CMK (cell line): ENCODE results near the gene CHI3L1.

Experiments used
- DNase-seq: peaks from one replicate; pipeline ENCODE4 v3.0.0-alpha.2; 2010; ENCODE audit warnings: low read depth

Gene CHI3L1

DNA sequence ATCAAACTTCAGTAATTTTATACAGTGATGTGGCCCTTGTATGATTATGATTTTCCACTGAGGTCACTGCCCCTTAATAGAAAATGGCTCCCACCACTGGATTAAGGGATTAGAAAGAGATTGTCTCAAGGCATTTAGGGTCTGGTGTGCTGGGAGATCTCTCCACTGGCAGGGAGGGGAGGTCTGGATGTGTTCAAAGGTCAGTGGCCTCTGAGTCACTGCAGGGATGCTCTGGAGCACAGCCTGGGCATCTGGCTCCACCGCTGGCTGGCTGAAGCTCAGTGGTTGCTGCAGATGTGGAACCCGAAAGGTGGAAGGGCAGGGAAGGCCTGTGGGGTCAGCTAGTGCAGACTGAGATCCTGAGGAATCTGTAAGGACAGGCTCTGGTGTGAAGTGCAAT lies 18.3 kb upstream of the CHI3L1 start:
- no peak for DNase-seq

DNA sequence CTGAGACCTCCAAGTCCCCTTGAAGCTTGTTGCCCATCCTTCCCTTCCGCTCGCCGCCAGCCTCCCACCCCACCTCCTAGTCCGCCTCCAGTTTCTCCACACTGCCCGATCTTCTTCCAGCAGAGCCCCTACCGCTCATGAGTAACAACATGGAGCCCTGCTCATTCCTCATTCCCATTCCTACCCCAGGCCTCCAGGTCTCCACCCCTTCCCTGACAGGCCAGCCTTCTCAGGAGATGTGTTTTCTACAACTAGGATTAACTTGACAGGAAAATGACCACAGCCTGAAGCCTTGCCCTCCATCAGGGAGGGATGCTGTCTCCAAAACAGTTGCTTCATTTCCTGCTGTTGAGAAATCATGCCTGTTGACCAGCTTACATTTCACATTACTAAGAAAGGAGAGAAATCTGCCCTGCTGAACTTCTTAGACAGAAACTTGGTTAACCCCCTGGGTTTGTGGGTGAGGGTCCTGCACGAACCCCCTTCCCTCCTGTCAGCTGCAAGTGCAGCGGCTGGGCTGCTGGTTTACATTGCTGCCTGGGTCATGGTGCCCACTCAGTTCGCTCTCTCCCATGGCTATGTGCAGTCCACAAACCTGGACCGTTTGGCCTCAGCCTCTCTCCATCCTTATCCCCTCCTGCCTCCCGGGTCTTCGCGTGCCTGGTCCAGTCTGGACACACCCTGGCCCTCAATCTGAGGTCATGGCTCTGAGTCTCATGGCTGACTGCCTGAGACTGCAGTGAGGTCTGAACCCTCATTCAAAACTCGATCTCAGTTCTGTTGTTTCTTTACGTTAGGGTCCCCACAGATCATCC lies 16.1 kb upstream of the CHI3L1 start:
- DNase-seq = no peak

DNA sequence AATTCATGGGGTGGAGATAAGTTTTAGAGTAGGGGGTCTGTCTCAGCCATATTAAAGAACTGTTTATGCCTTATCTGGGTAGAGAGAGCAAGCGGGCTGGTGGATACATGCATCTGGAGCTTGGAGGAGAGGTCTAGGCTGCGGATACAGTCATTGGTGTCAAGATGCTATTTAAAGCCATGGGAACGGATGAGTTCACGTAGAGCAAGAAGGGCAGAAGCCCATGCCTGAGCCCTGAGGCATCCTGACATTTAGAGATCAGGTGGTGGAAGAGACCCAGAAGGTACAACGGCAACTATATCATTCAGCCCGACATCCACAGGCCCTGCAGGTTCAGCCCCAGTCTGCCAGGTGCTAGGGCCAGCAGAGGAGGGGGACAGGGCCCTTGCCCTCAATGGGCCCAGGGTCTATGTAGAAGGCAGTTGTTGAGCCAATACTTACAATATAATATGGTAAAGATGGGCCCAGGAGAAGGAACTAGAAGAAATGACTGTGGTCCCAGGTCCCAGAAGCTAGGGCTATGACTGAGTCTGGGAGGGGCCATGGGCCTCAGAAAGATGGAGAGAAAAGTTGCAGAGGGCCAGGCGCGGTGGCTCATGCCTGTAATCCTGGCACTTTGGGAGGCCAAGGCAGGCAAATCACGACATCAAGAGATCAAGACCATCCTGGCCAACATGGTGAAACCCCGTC lies 15.2 kb upstream of the CHI3L1 start:
- DNase-seq = no peak

DNA sequence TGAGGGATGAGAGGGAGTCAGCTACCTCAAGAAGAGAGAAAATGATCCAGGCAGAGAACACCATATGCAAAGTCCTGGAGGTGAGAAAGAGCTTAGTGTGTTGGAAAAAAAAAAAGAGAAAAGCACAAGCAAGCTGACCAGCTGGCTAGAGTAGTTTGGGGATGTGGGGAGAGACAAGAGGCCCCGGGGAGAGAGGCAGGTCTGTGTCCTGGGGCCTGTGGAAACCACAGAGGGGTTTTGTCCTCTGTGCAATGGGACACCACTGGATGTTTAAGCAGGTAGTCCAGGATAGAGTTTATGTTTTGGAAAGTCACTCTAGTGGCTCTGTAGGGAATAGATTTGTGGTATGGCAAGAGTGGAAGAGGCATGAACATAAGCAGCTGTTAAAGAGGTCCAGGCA lies 14.4 kb upstream of the CHI3L1 start:
- no peak for DNase-seq

DNA sequence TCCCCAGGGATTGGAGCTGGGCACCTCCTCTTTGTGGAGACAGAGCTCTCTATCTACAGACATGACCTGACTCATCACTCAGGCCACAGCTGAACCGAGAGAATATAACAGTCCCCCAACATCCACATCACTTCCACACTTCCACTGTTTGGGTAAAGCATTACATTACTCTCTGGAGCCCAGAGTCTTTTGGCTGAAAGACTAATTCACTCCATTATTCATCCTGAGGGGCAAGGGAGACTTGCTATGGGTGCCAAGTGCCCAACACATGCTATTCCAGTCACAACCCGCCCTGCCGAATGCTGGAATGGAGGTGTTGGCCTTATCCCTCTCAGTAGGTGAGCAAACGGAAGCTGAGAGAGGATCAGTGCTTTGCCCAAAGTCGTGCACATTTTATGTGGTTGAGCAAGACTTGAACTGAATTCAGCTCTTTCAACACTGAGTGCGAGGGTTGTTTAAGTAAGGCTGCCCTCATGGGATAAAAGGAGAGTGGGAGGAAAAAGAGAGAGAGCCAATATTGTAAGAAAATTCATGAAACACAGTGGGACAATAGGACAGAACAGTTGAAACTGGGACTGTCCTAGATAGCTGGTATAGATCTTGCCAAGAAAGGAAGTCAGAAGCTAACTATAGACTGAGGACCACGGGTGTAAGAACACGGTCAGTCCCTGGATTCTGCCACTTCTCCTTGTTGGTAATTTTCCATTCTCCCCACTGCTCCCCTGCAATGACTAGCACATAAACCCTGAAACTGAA lies 13.5 kb upstream of the CHI3L1 start:
- no peak for DNase-seq

DNA sequence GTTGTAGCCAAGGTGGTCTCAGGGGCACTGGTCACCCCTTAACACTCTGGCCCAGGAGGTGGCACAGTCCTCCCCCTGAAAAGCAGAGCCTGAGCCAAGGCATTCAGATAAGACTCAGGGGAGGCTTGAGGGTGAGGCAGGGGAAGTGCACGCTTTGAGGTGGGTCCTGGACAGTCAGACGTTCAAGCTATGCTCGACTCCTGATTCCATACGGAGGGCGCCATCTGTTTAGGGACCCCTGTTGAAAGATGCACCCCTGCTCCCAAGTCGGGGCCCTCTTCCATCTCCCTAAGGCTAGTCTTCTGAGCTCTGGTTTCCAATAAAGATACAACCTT lies 12.9 kb upstream of the CHI3L1 start:
- no peak for DNase-seq

DNA sequence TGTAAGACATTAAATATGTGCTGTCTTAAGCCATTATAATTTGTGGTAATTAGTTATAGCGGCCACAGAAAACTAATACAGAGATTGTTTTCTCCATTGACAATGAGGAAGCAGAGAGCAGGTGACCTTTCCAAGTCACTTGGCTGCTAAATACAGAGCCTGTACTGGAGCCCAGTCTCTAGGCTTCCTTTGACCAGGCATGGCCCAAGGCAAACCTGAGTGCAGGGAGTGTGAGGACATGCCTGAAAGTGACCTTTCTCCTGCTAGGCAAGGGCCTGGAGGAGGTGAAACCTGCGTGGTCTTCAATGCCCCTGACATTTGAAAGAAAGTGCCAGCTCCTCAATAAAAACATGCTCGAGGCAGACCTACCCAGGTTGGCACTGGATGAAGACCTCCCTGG lies 12.5 kb upstream of the CHI3L1 start:
- no peak for DNase-seq

DNA sequence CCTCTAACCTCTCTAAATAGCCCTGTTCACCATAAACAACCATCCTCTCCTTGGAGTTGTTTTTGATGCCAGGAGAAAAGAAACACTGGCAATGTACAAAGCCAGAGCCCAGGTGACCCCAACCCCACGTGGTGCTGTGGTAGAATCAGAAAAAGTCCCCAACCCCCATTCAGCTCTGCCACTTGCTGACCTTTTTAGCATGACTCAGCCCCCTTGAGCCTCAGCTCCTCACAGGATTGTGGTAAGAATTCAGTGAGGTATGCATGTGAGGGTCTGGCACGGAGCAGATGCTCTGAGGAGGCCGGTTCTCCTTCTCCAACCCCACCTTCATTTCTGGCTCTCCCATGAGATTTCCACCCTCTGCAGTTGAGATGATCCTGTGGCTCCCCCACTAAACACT lies 11.1 kb upstream of the CHI3L1 start:
- DNase-seq = no peak

DNA sequence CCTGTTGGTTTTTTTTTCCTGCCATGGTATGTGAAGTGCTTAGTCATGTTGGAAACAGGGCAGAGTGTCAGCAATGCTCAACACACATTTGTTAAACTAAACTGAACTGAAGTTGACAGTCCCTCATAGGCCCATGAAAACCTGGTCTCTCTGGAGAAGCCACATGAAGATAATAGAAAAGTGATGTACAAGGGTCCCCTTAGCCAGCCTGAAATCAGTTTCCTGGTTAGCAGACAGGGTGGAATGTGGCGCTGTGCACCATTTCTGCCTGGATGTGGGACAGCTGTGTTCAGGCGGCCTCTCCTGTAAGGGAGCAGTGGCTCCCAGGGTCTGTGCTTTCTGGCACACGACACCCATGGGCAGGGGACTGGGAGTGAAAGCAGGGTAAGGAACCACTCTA lies 9.9 kb upstream of the CHI3L1 start:
- no peak for DNase-seq

DNA sequence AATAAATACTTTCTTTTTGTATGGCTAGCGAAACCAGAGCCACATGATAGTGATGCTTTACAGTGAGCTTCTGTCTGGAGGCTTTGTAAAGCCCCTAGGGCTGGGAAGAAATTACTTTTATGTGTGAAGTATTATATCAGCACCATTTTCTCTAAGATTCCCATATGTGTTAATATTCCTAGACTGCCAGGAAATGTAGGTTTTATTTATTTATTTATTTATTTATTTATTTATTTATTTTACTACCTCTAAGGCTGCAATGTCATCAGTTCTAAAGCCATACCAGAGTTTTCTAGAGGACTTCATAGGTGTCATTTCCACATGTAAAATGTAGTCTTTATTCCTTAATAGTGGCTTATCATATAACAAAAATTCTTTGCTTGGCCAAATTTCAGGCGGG lies 4.4 kb upstream of the CHI3L1 start:
- no peak for DNase-seq

DNA sequence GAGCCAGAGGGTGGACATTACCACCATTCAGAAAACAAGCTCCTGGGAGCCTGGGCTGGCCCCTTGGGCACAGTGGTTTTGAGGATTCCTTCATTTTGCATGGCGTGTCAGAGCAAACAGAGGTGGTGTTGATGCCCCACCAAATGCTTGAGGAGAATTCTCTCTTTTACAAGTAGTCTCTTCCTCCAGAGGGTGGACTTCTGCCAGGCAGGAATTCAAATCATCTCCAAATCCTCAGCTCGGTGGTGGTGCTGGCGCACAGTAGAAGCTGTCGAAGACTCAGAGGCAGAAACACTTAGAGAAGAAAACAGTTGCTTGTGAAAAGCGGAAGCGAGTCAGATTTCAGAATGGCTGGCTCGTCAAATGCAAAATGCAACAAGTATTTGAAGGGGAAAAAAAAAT lies 3.4 kb upstream of the CHI3L1 start:
- no peak for DNase-seq

DNA sequence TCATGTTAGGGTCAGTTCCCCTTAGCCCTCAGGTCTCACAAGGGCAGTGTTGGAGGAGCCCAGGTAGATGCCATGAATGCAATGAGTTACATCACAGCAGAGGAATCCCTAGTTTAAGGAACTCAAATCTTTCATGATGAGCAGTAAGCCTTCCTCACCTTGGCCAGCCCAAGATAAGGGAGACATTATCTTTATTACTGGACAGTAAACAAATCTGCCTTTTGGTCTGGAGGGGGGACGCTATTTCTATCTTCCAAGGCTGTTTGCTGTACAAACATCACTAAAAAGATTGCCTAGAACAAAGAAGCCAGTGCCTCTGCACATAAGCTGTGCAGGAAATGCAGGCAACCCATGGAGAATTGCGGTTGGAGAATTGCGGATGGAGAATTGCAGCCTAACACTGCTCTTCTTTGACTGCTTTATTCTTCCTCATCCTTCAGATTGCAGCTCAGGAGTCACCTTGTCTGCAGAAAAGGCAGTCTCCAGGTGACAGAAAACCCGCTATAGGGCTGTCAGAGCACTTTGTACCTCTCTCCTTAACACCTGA lies 2.3 kb upstream of the CHI3L1 start:
- DNase-seq = no peak

DNA sequence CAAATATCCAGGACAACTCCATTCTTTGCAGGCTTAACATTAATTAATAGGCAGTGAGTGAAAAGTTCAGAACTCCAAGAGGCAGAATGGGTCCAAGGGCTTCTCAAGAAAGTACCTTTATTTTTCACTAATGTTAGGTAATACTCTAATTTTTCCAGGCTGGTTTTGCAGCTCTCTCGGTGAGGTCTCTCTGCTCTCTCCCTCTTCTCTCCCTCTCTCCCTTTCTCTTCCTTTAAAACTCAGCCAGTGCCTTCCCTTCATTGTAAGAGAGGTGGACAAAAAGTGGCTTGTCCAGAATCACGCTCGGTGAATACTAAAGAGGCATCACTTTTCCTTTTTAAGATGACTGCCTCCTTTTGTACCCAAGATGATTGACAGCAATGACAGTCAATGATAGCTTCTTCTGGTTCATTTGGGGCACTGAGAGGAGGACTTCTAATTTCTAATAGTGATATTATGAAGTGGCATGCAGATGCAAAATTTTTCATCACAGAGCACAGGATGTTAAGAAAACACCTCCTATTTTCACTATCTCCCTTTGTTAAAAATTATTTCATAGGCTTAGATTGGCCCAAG lies 1.3 kb upstream of the CHI3L1 start:
- DNase-seq = no peak

DNA sequence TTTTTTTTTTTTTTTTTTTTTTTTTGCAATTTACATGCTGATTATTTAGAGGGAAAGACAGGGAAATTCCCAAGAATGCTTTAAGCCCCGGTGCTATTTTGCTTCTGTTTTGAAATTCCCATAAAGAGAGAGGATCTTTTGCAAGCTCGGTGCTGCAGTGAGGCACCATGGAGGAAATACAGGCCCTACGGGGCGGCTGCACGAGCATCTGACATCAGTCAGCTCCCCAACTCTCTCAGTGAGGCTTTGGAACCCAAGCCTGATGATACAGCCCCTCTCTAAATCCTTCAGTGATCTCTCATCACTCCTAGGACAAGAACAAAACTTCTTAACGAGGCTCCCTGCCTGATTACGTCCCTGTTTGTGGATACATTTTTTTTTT lies 791 bp upstream of the CHI3L1 start:
- no peak for DNase-seq

DNA sequence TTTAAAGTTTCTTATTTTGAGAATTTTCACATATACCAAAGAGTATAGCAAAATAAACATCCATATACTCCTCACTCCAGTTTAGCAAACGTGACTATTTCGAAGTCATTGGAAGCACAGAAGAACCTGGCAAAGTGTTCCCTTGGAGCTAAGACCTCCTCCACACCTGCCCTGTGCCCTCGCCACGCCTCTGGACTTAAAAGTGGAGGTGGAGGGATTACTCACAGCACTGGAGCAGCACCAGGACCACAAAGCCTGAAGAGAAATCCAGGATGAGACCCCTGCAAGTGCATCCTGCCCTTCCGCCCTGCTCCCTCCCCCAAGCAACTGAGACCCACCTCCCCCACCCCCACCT lies 436 bp downstream of the CHI3L1 start:
- no peak for DNase-seq

DNA sequence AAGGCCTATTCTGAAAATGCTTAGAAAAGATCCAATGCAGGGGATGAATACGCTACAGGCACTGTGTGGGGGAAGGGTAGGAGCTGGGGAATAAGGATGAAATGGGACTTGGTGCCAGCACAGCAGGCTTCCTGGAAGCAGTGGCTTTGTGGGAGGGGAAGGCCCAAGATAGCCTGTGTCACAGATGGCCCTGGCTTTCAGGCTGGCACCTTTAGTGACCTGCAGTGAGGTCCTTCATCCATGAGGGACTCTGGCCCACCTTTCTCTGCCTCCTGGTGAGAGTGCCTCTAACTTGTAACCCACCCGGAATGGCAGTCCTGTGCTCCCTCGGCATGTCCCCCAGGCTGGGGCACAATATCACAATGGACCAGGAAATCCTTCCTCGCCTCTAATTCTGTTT lies 919 bp downstream of the CHI3L1 start:
- no peak for DNase-seq

DNA sequence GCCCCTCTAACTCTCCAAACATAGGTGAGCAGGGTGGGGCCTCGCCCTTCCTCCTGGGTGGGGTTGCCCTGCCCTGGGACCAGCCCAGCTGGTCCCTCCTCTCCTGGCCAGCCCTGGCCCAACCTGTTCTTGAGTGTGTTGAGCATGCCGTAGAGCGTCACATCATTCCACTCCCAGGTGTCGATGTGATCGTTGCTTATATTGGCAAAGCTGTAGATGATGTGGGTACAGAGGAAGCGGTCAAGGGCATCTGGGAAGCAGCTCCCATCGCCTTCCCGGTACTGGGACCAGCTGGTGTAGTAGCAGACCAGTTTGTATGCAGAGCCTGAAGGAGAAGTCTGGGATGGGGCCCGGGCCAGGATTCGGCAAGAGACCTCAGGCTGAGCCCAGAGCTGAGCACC lies 1.4 kb downstream of the CHI3L1 start:
- DNase-seq = no peak

DNA sequence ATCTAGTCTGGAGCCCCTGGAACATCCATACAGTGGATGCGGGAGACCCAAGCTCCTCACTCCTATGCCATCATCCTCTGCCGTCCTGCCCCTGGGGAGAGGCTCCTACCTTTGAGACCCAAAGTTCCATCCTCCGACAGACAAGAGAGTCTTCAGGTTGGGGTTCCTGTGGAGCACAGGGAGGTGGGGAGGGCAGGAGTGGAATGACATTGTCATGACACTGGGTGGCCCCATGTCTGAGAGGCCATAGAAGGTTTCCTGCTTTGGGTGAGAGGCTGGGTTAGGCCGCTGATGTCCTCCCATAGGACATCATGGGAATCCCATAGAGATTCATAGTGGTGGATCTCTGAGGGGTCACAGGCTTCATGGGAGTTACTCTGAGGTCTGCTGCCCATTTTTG lies 2.0 kb downstream of the CHI3L1 start:
- no peak for DNase-seq

DNA sequence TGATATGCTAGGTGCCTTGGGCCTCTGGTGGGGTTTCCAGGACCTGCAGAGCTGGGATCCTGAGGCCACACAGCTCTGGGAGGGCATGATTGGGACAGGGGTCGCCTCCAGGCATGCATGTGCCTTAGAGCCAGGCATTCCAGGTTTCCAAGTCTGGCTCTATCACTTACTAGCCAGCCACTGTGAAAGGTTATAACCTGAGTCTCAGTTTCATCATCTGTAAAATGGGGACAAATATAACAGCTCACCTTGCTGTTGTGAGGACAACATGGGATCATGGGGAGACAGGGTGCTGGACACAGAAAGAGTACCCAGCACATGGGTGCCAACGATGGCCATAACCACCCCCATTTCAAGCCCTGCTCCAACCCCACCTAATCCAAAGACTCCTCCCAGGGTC lies 2.7 kb downstream of the CHI3L1 start:
- DNase-seq = no peak

DNA sequence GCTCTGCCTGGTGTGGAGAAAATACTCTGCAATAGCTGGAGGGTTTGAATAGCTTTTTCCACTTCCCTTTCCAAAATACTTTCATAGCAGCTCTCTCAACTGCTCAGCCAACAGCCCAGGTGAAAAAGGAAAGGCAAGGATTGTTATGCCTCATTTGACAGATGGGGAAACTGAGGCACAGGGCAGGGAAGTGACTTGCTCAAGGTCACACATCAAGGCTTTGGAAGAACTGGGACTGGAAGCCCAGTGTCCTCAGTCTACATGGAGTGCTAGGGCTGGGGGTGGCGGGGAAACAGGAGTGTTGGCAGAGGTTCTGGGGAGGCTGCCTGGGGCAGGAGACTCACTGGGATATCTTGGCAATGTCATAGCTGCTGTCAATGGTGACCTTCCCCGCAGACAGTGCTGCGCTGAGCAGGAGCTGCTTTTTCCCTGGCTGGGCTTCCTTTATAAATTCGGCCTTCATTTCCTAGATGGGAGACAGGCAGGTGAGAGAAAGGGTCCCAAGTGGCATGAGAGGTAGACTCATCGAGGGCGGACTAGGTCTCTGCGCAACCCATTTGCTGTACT lies 4.0 kb downstream of the CHI3L1 start:
- DNase-seq = no peak

DNA sequence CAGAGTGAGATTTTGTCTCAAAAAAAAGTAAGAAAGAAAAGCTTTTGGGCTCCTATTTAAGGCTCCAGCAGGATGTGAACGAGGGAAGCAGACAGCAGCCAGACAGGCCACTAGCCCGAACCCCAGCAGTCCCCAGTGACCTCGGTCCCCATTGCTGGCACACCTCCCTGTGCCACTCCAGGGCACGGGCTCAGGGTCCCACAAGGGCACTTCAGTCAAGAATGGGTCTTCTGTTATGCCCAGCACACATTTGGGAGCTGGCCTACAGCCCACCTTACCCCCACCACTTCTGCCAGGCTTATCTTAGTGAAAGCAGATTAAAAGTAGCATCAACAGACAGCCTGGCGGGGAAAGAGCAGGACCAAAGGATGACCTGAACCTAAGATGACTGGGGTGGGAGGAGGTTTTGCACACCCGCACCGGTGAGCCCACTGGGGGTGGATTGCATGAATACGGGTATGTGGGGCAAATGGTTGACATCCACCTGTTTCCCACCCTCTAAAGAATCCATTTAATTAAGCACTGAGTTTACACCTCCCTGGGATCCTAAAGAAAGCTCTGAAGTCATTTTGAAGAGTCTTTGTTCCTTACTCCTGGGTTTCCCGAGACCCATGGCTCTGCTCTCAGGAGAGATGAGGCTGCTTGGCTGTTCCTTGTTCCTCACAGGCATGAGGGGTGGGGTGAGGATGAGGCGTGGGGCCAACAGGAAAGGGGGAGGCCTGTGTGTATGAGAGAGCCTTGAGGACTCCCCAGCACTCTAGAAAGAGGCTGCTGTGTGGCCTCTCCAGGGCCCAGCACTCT lies 4.7 kb downstream of the CHI3L1 start:
- no peak for DNase-seq
